SK-N-SH (cell line): Measurements from ENCODE around the gene PRR15. TPM values are rescaled to one million over a fixed set of nuclear protein-coding genes. Genes with fewer than 3 reads are reported as not detected.

Experiments used
- CTCF ChIA-PET: fragments of 300-600, 350-600 bp; formaldehyde crosslinking; extraction: SDS; loops from one replicate; lab custom pipeline; 2021; lab: Yijun Ruan, JAX
- POLR2A ChIA-PET: fragments of 350-600 bp; sonication (Branson Sonifier 250); formaldehyde crosslinking; extraction: SDS; loops from one replicate; lab custom pipeline; 2020; ENCODE audit warnings: antibody characterized with exemption, inconsistent platforms; lab: Yijun Ruan, JAX
- DNase-seq: peaks from one replicate; pipeline ENCODE4 v3.0.0; 2012
- H2AFZ ChIP-seq: fragments of 200-600 bp; sonication (generic); 2 replicates; pipeline ENCODE4 v1.8.1; 2016; ENCODE audit warnings: antibody characterized with exemption, mild to moderate bottlenecking, low read depth
- H3F3A ChIP-seq: fragments of 200-600 bp; sonication (generic); replicated peaks from 2 replicates; pipeline ENCODE3; 2016; ENCODE audit warnings: antibody characterized with exemption, mild to moderate bottlenecking; ENCODE audit not compliant: insufficient read depth
- H3K27ac ChIP-seq, 2 experiments: fragments of 200-500 bp in 1 of 2; fragments of 200-600 bp in 1 of 2; sonication (Bioruptor generic) in 1 of 2; sonication (generic), shearing (Covaris generic) in 1 of 2; 2 replicates each; pipeline versions ENCODE4 v1.5.1 to v1.6.1; 2014 to 2016; ENCODE audit warnings: low read depth in 2 of 2, inconsistent platforms in 1 of 2, low read length in 1 of 2, mild to moderate bottlenecking in 1 of 2, mixed read lengths in 1 of 2
- H3K27me3 ChIP-seq: fragments of 200-600 bp; sonication (generic), shearing (Covaris generic); 2 replicates; pipeline ENCODE4 v1.6.1; 2016; ENCODE audit warnings: mixed run types; ENCODE audit not compliant: insufficient read depth
- H3K36me3 ChIP-seq, 2 experiments: fragments of 200-500 bp in 1 of 2; fragments of 200-600 bp in 1 of 2; sonication (Bioruptor generic) in 1 of 2; sonication (generic) in 1 of 2; replicated peaks in 1 of 2; 2 replicates each; pipeline versions ENCODE3 to v1.5.1; 2014 to 2016; ENCODE audit warnings: low read length in 1 of 2, mild to moderate bottlenecking in 1 of 2; ENCODE audit not compliant: insufficient read depth in 2 of 2, control insufficient read depth in 1 of 2
- H3K4me1 ChIP-seq, 2 experiments: fragments of 200-500 bp in 1 of 2; fragments of 200-600 bp in 1 of 2; sonication (Bioruptor generic) in 1 of 2; sonication (generic), shearing (Covaris generic) in 1 of 2; 2 replicates each; pipeline versions ENCODE4 v1.5.1 to v1.6.1; 2014 to 2016; ENCODE audit warnings: low read depth in 1 of 2, low read length in 1 of 2, mixed run types in 1 of 2; ENCODE audit not compliant: insufficient read depth in 2 of 2, control insufficient read depth in 1 of 2
- H3K4me2 ChIP-seq: fragments of 200-600 bp; sonication (generic), shearing (Covaris generic); 2 replicates; pipeline ENCODE4 v1.6.1; 2017; ENCODE audit warnings: mixed run types
- H3K4me3 ChIP-seq, 2 experiments: fragments of 200-500 bp in 1 of 2; fragments of 200-600 bp in 1 of 2; sonication (Bioruptor generic) in 1 of 2; sonication (generic), shearing (Covaris generic) in 1 of 2; 2 replicates each; pipeline versions ENCODE4 v1.5.1 to v1.8.1; 2014 to 2016; ENCODE audit warnings: low read depth in 2 of 2, inconsistent platforms in 1 of 2, low read length in 1 of 2, mild to moderate bottlenecking in 1 of 2, mixed read lengths in 1 of 2, moderate library complexity in 1 of 2
- H3K79me2 ChIP-seq: fragments of 200-600 bp; sonication (generic); 2 replicates; pipeline ENCODE4 v1.8.1; 2017; ENCODE audit warnings: mild to moderate bottlenecking; ENCODE audit not compliant: insufficient read depth
- H3K9ac ChIP-seq: fragments of 200-600 bp; sonication (generic); 2 replicates; pipeline ENCODE4 v1.6.1; 2017; ENCODE audit warnings: mixed run types
- H3K9me2 ChIP-seq: fragments of 200-600 bp; sonication (generic); 2 replicates; pipeline ENCODE4 v1.6.1; 2017; ENCODE audit warnings: mixed run types
- H3K9me3 ChIP-seq: fragments of 200-600 bp; sonication (generic); 2 replicates; pipeline ENCODE4 v1.6.1; 2017; ENCODE audit warnings: mixed run types, mild to moderate bottlenecking, moderate library complexity
- H4K20me1 ChIP-seq: fragments of 200-600 bp; sonication (generic); 2 replicates; pipeline ENCODE4 v1.6.1; 2017; ENCODE audit warnings: mild to moderate bottlenecking, mixed run types; ENCODE audit not compliant: insufficient read depth
- CHD2 ChIP-seq: fragments of 150-350 bp; IDR thresholded peaks from 2 replicates; pipeline ENCODE4 v1.6.1; 2018; ENCODE audit warnings: low read length; ENCODE audit not compliant: partially characterized antibody
- FOSL2 ChIP-seq: IDR thresholded peaks from 2 replicates; pipeline ENCODE4 v1.4.0; 2012; ENCODE audit warnings: low read depth, mild to moderate bottlenecking, moderate library complexity, borderline replicate concordance
- MAX ChIP-seq: IDR thresholded peaks from 2 replicates; pipeline ENCODE4 v1.4.0; 2012; ENCODE audit warnings: low read depth
- MEF2A ChIP-seq: IDR thresholded peaks from 2 replicates; pipeline ENCODE4 v1.4.0; 2012; ENCODE audit warnings: low read depth, borderline replicate concordance
- NRF1 ChIP-seq: IDR thresholded peaks from 2 replicates; pipeline ENCODE4 v1.6.1; 2012; ENCODE audit warnings: low read depth, mild to moderate bottlenecking, low read length
- PBX3 ChIP-seq: IDR thresholded peaks from 2 replicates; pipeline ENCODE4; 2012
- RAD21 ChIP-seq: IDR thresholded peaks from 2 replicates; pipeline ENCODE4 v1.6.1; 2012; ENCODE audit warnings: mild to moderate bottlenecking, low read length
- RCOR1 ChIP-seq: fragments of 150-350 bp; IDR thresholded peaks from 2 replicates; pipeline ENCODE4 v1.6.1; 2017; ENCODE audit warnings: antibody characterized with exemption, low read length
- REST ChIP-seq: IDR thresholded peaks from 2 replicates; pipeline ENCODE4 v1.6.1; 2012; ENCODE audit warnings: mild to moderate bottlenecking, low read depth, low read length, moderate library complexity
- TAF1 ChIP-seq: IDR thresholded peaks from 2 replicates; pipeline ENCODE4 v1.6.1; 2012; ENCODE audit warnings: low read depth, mild to moderate bottlenecking, low read length, moderate library complexity, borderline replicate concordance
- USF1 ChIP-seq: IDR thresholded peaks from 2 replicates; pipeline ENCODE4 v1.4.0; 2012; ENCODE audit warnings: low read depth, borderline replicate concordance
- YY1 ChIP-seq: IDR thresholded peaks from 2 replicates; pipeline ENCODE4 v1.4.0; 2012; ENCODE audit warnings: low read depth, mild to moderate bottlenecking
- ZBTB33 ChIP-seq: IDR thresholded peaks from 2 replicates; pipeline ENCODE4 v1.4.0; 2012; ENCODE audit warnings: low read depth, borderline replicate concordance
- WGBS: methylation state at CpG from one replicate; pipeline ENCODE4 v1.1.6; 2017; ENCODE audit warnings: low lambda C conversion rate; 5-methylcytosine and 5-hydroxymethylcytosine counted together
- polyA plus RNA-seq, 3 experiments: library from polyadenylated mRNA; depleted of rRNA; stranded (reverse); fragments of >200 nt; gene quantifications; 2 replicates each; pipeline ENCODE4 v1.2.3, GENCODE V29; 2012

Gene PRR15
- polyA plus RNA-seq, 1 of the 3 experiments (the other 2 are of a cell fraction), result 0.49 TPM

- TF ChIP-seq MAX (no peak), ZBTB33 (no peak), RAD21 (no peak)
These were observed 35.0 kb downstream of the PRR15 start (continued) for GRCh38 chr7:29598613-29599012.

GRCh38 chr7:29599026-29599425 lies 35.4 kb downstream of the PRR15 start:
- H3K36me3 ChIP-seq, result no peaks in the 10 kb centered on the region
- 70% methylated on average over 2 of the region's 2 CpGs for WGBS
- POLR2A ChIA-PET, result no interaction called here

GRCh38 chr7:29600661-29601060 lies 37.0 kb downstream of the PRR15 start:
- no peak for DNase-seq
- ChIA-PET POLR2A (no interaction called here), CTCF (interaction anchor here (1.3 to 2.1 kb wide), 2 partner anchors 12 to 411 kb away, joined by 5 to 6 read pairs; no protein-coding TSS in a partner anchor)
- no peak overlapping the region for H2AFZ ChIP-seq
- WGBS, result 80% methylated on average over 4 of the region's 4 CpGs
- H3K4me2 ChIP-seq, result no peak overlapping the region
- no peaks in the 10 kb centered on the region for H3K9me3 ChIP-seq
- H4K20me1 ChIP-seq, result no peaks in the 10 kb centered on the region
- H3K9me2 ChIP-seq, result no peaks in the 10 kb centered on the region
- no peak for TF ChIP-seq CHD2
- TF ChIP-seq YY1, result no peak
- no peak for TF ChIP-seq NRF1
- TF ChIP-seq USF1, result no peak
- no peak for TF ChIP-seq MEF2A
- TF ChIP-seq REST, result no peak
- TF ChIP-seq RCOR1, result no peak
- TF ChIP-seq TAF1, result no peak
- no peak for TF ChIP-seq PBX3
- no peaks in the 10 kb centered on the region for H3K27me3 ChIP-seq
- no peak overlapping the region for H3K4me3 ChIP-seq
- no peaks in the 10 kb centered on the region for H3K79me2 ChIP-seq
- no peak overlapping the region for H3K27ac ChIP-seq
- H3K36me3 ChIP-seq, result no peaks in the 10 kb centered on the region
- H3F3A ChIP-seq, result no peaks in the 10 kb centered on the region
- H3K4me1 ChIP-seq, result peaks cover under 1 to 5% of the 10 kb centered on the region in 2 experiments; a peak in 3 of 4 replicates
- no peak overlapping the region for H3K9ac ChIP-seq

More at GRCh38 chr7:29599026-29599425, 35.4 kb downstream of the PRR15 start:
- H3K9ac ChIP-seq, result no peak overlapping the region
- H3K9me2 ChIP-seq, result no peaks in the 10 kb centered on the region
- no peak overlapping the region for H3K4me3 ChIP-seq
- TF ChIP-seq CHD2, result no peak
- TF ChIP-seq FOSL2, result no peak
- TF ChIP-seq PBX3, result no peak
- no peaks in the 10 kb centered on the region for H3K9me3 ChIP-seq
- H3F3A ChIP-seq, result no peaks in the 10 kb centered on the region
- no peak overlapping the region for H2AFZ ChIP-seq
- H3K4me2 ChIP-seq, result no peak overlapping the region
- no peak for DNase-seq
- CTCF ChIA-PET, result interaction anchor here (2.1 to 2.9 kb wide), 2 partner anchors 10 to 409 kb away, joined by 5 to 16 read pairs; no protein-coding TSS in a partner anchor
- no peaks in the 10 kb centered on the region for H4K20me1 ChIP-seq
- H3K27me3 ChIP-seq, result no peaks in the 10 kb centered on the region
- H3K27ac ChIP-seq, result no peak overlapping the region
- H3K4me1 ChIP-seq, result no peaks in the 10 kb centered on the region
- no peaks in the 10 kb centered on the region for H3K79me2 ChIP-seq
